ENCODE measurements around the gene GDA. TPM values are rescaled to one million over a fixed set of nuclear protein-coding genes. Genes with fewer than 3 reads are reported as not detected.

The GDA gene
- total RNA-seq (2021) = 98.1 and 142 TPM in 2 replicates
- percentile 98 among the genes with signal in this experiment for Bru-seq, nascent RNA
- BruChase-seq, experiment 1, labeled RNA remaining after a 2-hour chase = percentile 97 among the genes with signal in this experiment
- BruChase-seq, experiment 2, labeled RNA remaining after a 6-hour chase = percentile 81 among the genes with signal in this experiment
- long read RNA-seq, full-length matches to known transcripts = 77 of 129 reads
- long read RNA-seq, partial matches to known transcripts = 17 of 129 reads
- long read RNA-seq, other reads (novel, unspliced or antisense) = 35 of 129 reads

DNA sequence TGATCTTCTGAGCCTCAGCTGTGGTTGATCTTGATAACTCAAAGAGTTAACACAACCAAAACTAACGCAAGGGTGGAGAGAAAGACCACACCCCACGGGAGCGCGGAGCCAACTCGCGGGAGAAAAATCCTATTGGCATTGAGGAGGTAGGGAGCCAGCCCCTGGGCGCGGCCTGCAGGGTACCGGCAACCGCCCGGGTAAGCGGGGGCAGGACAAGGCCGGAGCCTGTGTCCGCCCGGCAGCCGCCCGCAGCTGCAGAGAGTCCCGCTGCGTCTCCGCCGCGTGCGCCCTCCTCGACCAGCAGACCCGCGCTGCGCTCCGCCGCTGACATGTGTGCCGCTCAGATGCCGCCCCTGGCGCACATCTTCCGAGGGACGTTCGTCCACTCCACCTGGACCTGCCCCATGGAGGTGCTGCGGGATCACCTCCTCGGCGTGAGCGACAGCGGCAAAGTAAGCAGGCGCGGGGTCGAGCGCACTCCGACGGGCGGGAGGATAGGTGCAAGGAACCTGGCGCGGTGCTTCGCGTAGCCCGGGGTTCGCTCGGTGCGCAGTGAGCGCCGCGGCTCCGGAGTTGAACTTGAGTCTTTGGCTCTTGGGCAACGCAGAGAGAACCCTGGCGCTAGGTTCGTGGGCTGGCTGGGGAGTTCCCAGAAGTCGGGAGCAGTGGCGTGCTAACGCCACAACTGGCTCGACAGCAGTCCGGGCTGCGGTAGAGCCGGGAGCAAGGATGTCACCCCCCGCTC lies at the start of gene GDA:
Gene GDA, plus strand, starts transcription at position 210 of the 745 bp plus-strand sequence. Its CDS starts 120 bp downstream, at position 330.
- DNase-seq = peak; percentile 65 to 90
- H3K4me3 ChIP-seq = peak within 1 kb of the TSS; percentile 68
- intact Hi-C loops (cut with micrococcal nuclease; ENCODE audit: unreplicated experiment) = loop anchor here (1.0 to 10.0 kb wide), 4 partner anchors 110 to 1005 kb away; partner anchors contain the start of gene ANXA1
- ChIA-PET POLR2A (ENCODE audit: unreplicated experiment) (interaction anchor here (0.5 to 1.2 kb wide), 6 partner anchors 31 to 1027 kb away, joined by 3 to 10 read pairs (median 7); no protein-coding TSS in a partner anchor), CTCF (interaction anchor here (2.7 kb wide), 1 partner anchor 110 kb away, joined by 11 read pairs; no protein-coding TSS in a partner anchor)
- peak within 1 kb of the TSS; percentile 76 for H2AFZ ChIP-seq
- TF ChIP-seq, protein P1, sequence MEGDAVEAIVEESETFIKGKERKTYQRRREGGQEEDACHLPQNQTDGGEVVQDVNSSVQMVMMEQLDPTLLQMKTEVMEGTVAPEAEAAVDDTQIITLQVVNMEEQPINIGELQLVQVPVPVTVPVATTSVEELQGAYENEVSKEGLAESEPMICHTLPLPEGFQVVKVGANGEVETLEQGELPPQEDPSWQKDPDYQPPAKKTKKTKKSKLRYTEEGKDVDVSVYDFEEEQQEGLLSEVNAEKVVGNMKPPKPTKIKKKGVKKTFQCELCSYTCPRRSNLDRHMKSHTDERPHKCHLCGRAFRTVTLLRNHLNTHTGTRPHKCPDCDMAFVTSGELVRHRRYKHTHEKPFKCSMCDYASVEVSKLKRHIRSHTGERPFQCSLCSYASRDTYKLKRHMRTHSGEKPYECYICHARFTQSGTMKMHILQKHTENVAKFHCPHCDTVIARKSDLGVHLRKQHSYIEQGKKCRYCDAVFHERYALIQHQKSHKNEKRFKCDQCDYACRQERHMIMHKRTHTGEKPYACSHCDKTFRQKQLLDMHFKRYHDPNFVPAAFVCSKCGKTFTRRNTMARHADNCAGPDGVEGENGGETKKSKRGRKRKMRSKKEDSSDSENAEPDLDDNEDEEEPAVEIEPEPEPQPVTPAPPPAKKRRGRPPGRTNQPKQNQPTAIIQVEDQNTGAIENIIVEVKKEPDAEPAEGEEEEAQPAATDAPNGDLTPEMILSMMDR (conservative IDR thresholded peaks at IDR 0.05) = no peak
- no peak for TF ChIP-seq EZH2 (IDR thresholded peaks at IDR 0.05; ENCODE audit: low read depth)
- no peaks in the 10 kb centered on the region for H3K27me3 ChIP-seq (ENCODE audit: insufficient read depth, low read depth)
- H3K27ac ChIP-seq = peak within 1 kb of the TSS; percentile 83
- H3K79me2 ChIP-seq (ENCODE audit: low read depth) = peaks cover 42% of the 10 kb centered on the region
- peaks cover 69% of the 10 kb centered on the region for H3K4me1 ChIP-seq (replicated peaks; ENCODE audit: insufficient read depth)
- H3K36me3 ChIP-seq (ENCODE audit: low read depth) = no peaks in the 10 kb centered on the region
- H3F3A ChIP-seq (ENCODE audit: insufficient read depth, low read depth) = peaks cover 38% of the 10 kb centered on the region
- H3K9me2 ChIP-seq (ENCODE audit: insufficient read depth) = no peaks in the 10 kb centered on the region
- no peaks in the 10 kb centered on the region for H4K20me1 ChIP-seq (ENCODE audit: insufficient read depth)
- no peaks in the 10 kb centered on the region for H3K9me3 ChIP-seq (ENCODE audit: insufficient read depth, low read depth)
- peak within 1 kb of the TSS; percentile 85 for H3K4me2 ChIP-seq
- BruUV-seq (replicated peaks) = TSS peak; percentile 48

DNA sequence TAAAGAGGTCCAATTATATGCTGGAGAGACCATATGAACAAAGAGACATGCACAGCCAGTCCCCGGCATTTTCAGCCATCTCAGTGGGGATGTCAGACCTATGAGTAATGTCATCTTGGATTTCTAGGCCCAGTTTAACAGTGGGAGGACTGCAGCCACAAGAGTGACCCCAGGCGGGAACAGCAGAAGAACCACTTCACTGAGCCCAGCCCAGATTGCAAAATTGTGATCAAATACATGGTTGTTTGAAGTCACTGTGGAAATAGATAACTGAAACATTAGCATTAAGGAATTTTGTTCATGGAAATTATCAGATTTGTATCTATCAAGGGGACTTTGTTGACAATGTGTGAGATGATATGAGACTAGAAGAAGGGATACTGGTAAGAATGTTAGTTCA lies 46.7 kb upstream of the GDA start:
- intact Hi-C loops (cut with micrococcal nuclease; ENCODE audit: unreplicated experiment) = no loop called here
- TF ChIP-seq, protein P1 (conservative IDR thresholded peaks at IDR 0.05) = no peak
- no peak for TF ChIP-seq EZH2 (IDR thresholded peaks at IDR 0.05; ENCODE audit: low read depth)
- CTCF ChIA-PET = no interaction called here
- DNase-seq = no peak
- no TSS peak for BruUV-seq (replicated peaks)
- Histone ChIP-seq H3K9me2 (ENCODE audit: insufficient read depth) (no peaks in the 10 kb centered on the region; the same call in 1 of the 2 replicates), H3F3A (ENCODE audit: insufficient read depth, low read depth) (no peaks in the 10 kb centered on the region), H3K4me3 (no peak overlapping the region), H2AFZ (no peak overlapping the region), H3K4me1 (replicated peaks; ENCODE audit: insufficient read depth) (no peaks in the 10 kb centered on the region), H3K79me2 (ENCODE audit: low read depth) (no peaks in the 10 kb centered on the region), H3K4me2 (no peak overlapping the region), H3K27ac (no peak overlapping the region), H3K36me3 (ENCODE audit: low read depth) (no peaks in the 10 kb centered on the region), H3K9me3 (ENCODE audit: insufficient read depth, low read depth) (no peaks in the 10 kb centered on the region; the same call in 1 of the 2 replicates), H3K27me3 (ENCODE audit: insufficient read depth, low read depth) (no peaks in the 10 kb centered on the region), H4K20me1 (ENCODE audit: insufficient read depth) (no peaks in the 10 kb centered on the region)
- POLR2A ChIA-PET (ENCODE audit: unreplicated experiment) = no interaction called here

- Histone ChIP-seq H3K79me2 (ENCODE audit: low read depth) (no peaks in the 10 kb centered on the region), H3K36me3 (ENCODE audit: low read depth) (no peaks in the 10 kb centered on the region), H3K4me1 (replicated peaks; ENCODE audit: insufficient read depth) (no peaks in the 10 kb centered on the region), H3F3A (ENCODE audit: insufficient read depth, low read depth) (no peaks in the 10 kb centered on the region), H3K9me3 (ENCODE audit: insufficient read depth, low read depth) (no peaks in the 10 kb centered on the region), H3K27me3 (ENCODE audit: insufficient read depth, low read depth) (no peaks in the 10 kb centered on the region), H4K20me1 (ENCODE audit: insufficient read depth) (no peaks in the 10 kb centered on the region), H3K4me3 (no peak overlapping the region), H3K9me2 (ENCODE audit: insufficient read depth) (no peaks in the 10 kb centered on the region), H2AFZ (no peak overlapping the region), H3K4me2 (no peak overlapping the region), H3K27ac (no peak overlapping the region)
- TF ChIP-seq EZH2 (IDR thresholded peaks at IDR 0.05; ENCODE audit: low read depth) = no peak
- TF ChIP-seq, protein P1 (conservative IDR thresholded peaks at IDR 0.05) = no peak
- ChIA-PET CTCF (no interaction called here), POLR2A (ENCODE audit: unreplicated experiment) (no interaction called here)
- intact Hi-C loops (cut with micrococcal nuclease; ENCODE audit: unreplicated experiment) = no loop called here
- BruUV-seq (replicated peaks) = no TSS peak
- no peak for DNase-seq
These were observed 36.2 kb upstream of the GDA start for GRCh38 chr9:72113056-72113455.
